ENCODE results near the gene SFT2D1.

SFT2D1 gene

GRCh38 chr6:166369782-166370181 lies 27.4 kb upstream of the SFT2D1 start:
- H3K9me3 ChIP-seq (ENCODE audit: insufficient read depth, low read length) = no peaks in the 10 kb centered on the region
- H3K4me3 ChIP-seq (ENCODE audit: insufficient read depth, low read length, poor library complexity, severe bottlenecking) = no peak overlapping the region
- no peaks in the 10 kb centered on the region for H4K20me1 ChIP-seq (ENCODE audit: low read depth, low read length)
- H3K9me2 ChIP-seq (replicated peaks; ENCODE audit: insufficient read depth, low read length) = no peaks in the 10 kb centered on the region
- no peak overlapping the region for H3K9ac ChIP-seq (ENCODE audit: low read length)
- no peaks in the 10 kb centered on the region for H3K36me3 ChIP-seq (ENCODE audit: low read length)
- no peaks in the 10 kb centered on the region for H3K27me3 ChIP-seq (ENCODE audit: low read length)
- no peak overlapping the region for H3K4me2 ChIP-seq (ENCODE audit: low read depth, low read length, poor library complexity, severe bottlenecking)
- H2AFZ ChIP-seq (ENCODE audit: low read depth, low read length, severe bottlenecking) = no peak overlapping the region
- no peak overlapping the region for H3K27ac ChIP-seq (ENCODE audit: low read depth, low read length)
- TF ChIP-seq EZH2phosphoT487 (conservative IDR thresholded peaks at IDR 0.05; ENCODE audit: low read length) (no peak), CTCF (IDR thresholded peaks at IDR 0.05; ENCODE audit: insufficient read depth, low read length, poor library complexity, severe bottlenecking) (no peak)
- no peaks in the 10 kb centered on the region for H3K79me2 ChIP-seq (ENCODE audit: insufficient read depth, low read length)
- no peaks in the 10 kb centered on the region for H3F3A ChIP-seq (ENCODE audit: insufficient read depth)

- Histone ChIP-seq H3K9me2 (replicated peaks; ENCODE audit: insufficient read depth, low read length) (no peaks in the 10 kb centered on the region), H4K20me1 (ENCODE audit: low read depth, low read length) (no peaks in the 10 kb centered on the region), H2AFZ (ENCODE audit: low read depth, low read length, severe bottlenecking) (no peak overlapping the region), H3K9ac (ENCODE audit: low read length) (no peak overlapping the region), H3F3A (ENCODE audit: insufficient read depth) (no peaks in the 10 kb centered on the region), H3K4me2 (ENCODE audit: low read depth, low read length, poor library complexity, severe bottlenecking) (no peak overlapping the region), H3K4me3 (ENCODE audit: insufficient read depth, low read length, poor library complexity, severe bottlenecking) (no peak overlapping the region), H3K27me3 (ENCODE audit: low read length) (no peaks in the 10 kb centered on the region), H3K9me3 (ENCODE audit: insufficient read depth, low read length) (no peaks in the 10 kb centered on the region), H3K36me3 (ENCODE audit: low read length) (no peaks in the 10 kb centered on the region), H3K27ac (ENCODE audit: low read depth, low read length) (no peak overlapping the region), H3K79me2 (ENCODE audit: insufficient read depth, low read length) (no peaks in the 10 kb centered on the region)
- no peak for TF ChIP-seq CTCF (IDR thresholded peaks at IDR 0.05; ENCODE audit: insufficient read depth, low read length, poor library complexity, severe bottlenecking)
- TF ChIP-seq EZH2phosphoT487 (conservative IDR thresholded peaks at IDR 0.05; ENCODE audit: low read length) = no peak
These were observed 24.6 kb upstream of the SFT2D1 start for GRCh38 chr6:166366921-166367320.

- H4K20me1 ChIP-seq (ENCODE audit: low read depth, low read length) = no peaks in the 10 kb centered on the region
- no peaks in the 10 kb centered on the region for H3K27me3 ChIP-seq (ENCODE audit: low read length)
- no peak overlapping the region for H3K4me2 ChIP-seq (ENCODE audit: low read depth, low read length, poor library complexity, severe bottlenecking)
- no peaks in the 10 kb centered on the region for H3K9me2 ChIP-seq (replicated peaks; ENCODE audit: insufficient read depth, low read length)
- no peaks in the 10 kb centered on the region for H3K36me3 ChIP-seq (ENCODE audit: low read length)
- no peak overlapping the region for H3K4me3 ChIP-seq (ENCODE audit: insufficient read depth, low read length, poor library complexity, severe bottlenecking)
- H3F3A ChIP-seq (ENCODE audit: insufficient read depth) = no peaks in the 10 kb centered on the region
- H3K9me3 ChIP-seq (ENCODE audit: insufficient read depth, low read length) = no peaks in the 10 kb centered on the region
- no peak overlapping the region for H3K27ac ChIP-seq (ENCODE audit: low read depth, low read length)
- TF ChIP-seq CTCF (IDR thresholded peaks at IDR 0.05; ENCODE audit: insufficient read depth, low read length, poor library complexity, severe bottlenecking) (no peak), EZH2phosphoT487 (conservative IDR thresholded peaks at IDR 0.05; ENCODE audit: low read length) (no peak)
- H3K9ac ChIP-seq (ENCODE audit: low read length) = no peak overlapping the region
- H3K79me2 ChIP-seq (ENCODE audit: insufficient read depth, low read length) = no peaks in the 10 kb centered on the region
- H2AFZ ChIP-seq (ENCODE audit: low read depth, low read length, severe bottlenecking) = no peak overlapping the region
These were observed 23.5 kb upstream of the SFT2D1 start for GRCh38 chr6:166365806-166366205.
